ENCODE data around the gene ZBED6. TPM values are rescaled to one million over a fixed set of nuclear protein-coding genes. Genes with fewer than 3 reads are reported as not detected.
"Not testable (repeated sequence)": the region's sequence is repeated elsewhere in the genome, so short reads cannot be mapped to it uniquely, and the experiment has no call there.

The ZBED6 gene
- total RNA-seq, 1 experiment from 2014 or later = 35.6 TPM

DNA sequence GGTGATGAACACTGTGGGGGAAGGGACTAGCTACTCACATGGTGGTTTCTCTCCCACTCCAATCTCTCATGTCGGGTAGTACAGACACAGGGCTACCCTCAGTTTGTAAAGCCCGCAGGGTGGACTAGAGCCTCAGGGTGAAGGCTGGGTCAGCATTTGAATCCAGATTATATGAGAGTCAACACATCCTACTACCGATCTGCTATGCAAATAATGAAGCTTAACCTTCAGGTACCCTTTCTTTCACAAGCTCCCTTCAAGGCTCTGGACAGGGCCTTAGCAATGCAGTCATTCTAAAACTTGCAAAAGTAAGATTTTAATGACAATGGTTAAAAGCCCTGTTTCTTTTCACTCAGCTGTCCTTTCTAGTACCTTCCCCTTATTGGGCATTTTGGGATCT is 5.5 kb upstream of the ZBED6 start:
- CTCF ChIA-PET = interaction anchor here (0.5 kb wide), 1 partner anchor 362 kb away, joined by 3 read pairs; no protein-coding TSS in a partner anchor
- no peaks in the 10 kb centered on the region for H3K27me3 Mint-ChIP-seq (ENCODE audit: unreplicated experiment)
- peaks cover 17% of the 10 kb centered on the region for H3K4me1 Mint-ChIP-seq (ENCODE audit: low read depth, unreplicated experiment)
- H3K9me3 Mint-ChIP-seq (ENCODE audit: low read depth, unreplicated experiment) = no peaks in the 10 kb centered on the region
- BruUV-seq (replicated peaks) = no TSS peak
- no peak overlapping the region for H3K27ac Mint-ChIP-seq (ENCODE audit: unreplicated experiment)
- no peak for DNase-seq
- intact Hi-C loops (cut with micrococcal nuclease; ENCODE audit: unreplicated experiment) = no loop called here
- H3K36me3 Mint-ChIP-seq (ENCODE audit: insufficient read depth, unreplicated experiment) = peaks cover 3% of the 10 kb centered on the region
- H3K4me3 Mint-ChIP-seq (ENCODE audit: low read depth, unreplicated experiment) = no peak overlapping the region
- TF ChIP-seq, protein P1, sequence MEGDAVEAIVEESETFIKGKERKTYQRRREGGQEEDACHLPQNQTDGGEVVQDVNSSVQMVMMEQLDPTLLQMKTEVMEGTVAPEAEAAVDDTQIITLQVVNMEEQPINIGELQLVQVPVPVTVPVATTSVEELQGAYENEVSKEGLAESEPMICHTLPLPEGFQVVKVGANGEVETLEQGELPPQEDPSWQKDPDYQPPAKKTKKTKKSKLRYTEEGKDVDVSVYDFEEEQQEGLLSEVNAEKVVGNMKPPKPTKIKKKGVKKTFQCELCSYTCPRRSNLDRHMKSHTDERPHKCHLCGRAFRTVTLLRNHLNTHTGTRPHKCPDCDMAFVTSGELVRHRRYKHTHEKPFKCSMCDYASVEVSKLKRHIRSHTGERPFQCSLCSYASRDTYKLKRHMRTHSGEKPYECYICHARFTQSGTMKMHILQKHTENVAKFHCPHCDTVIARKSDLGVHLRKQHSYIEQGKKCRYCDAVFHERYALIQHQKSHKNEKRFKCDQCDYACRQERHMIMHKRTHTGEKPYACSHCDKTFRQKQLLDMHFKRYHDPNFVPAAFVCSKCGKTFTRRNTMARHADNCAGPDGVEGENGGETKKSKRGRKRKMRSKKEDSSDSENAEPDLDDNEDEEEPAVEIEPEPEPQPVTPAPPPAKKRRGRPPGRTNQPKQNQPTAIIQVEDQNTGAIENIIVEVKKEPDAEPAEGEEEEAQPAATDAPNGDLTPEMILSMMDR (IDR thresholded peaks at IDR 0.05; ENCODE audit: unreplicated experiment) = no peak

- Mint-ChIP-seq H3K27me3 (ENCODE audit: unreplicated experiment) (no peaks in the 10 kb centered on the region), H3K4me1 (ENCODE audit: low read depth, unreplicated experiment) (peaks cover 17% of the 10 kb centered on the region), H3K36me3 (ENCODE audit: insufficient read depth, unreplicated experiment) (peaks cover 18% of the 10 kb centered on the region), H3K27ac (ENCODE audit: unreplicated experiment) (no peak overlapping the region), H3K9me3 (ENCODE audit: low read depth, unreplicated experiment) (no peaks in the 10 kb centered on the region), H3K4me3 (ENCODE audit: low read depth, unreplicated experiment) (no peak overlapping the region)
- intact Hi-C loops (cut with micrococcal nuclease; ENCODE audit: unreplicated experiment) = no loop called here
- no peak for DNase-seq
- no TSS peak for BruUV-seq (replicated peaks)
- TF ChIP-seq, protein P1 (IDR thresholded peaks at IDR 0.05; ENCODE audit: unreplicated experiment) = no peak
- CTCF ChIA-PET = no interaction called here
Observed at GRCh38 chr1:203791498-203791897, 3.9 kb upstream of the ZBED6 start.

DNA sequence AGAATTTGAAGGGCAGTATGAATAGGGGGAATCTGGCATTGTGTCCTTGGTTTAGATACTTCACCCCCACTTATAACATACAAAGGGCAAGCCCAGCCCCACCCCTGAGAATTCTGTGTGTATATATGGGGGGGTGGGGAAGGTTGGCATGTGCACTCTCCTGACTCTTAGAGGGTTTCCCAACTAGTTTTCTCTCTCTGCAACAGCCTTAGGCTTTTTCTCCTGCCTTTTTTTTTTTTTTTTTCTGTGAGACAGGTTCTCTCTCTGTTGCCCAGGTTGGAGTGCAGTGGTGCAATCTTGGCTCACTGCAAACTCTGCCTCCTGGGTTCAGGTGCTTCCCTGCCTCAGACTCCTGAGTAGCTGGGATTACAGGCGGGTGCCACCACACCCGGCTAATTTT is 2.9 kb upstream of the ZBED6 start:
- Mint-ChIP-seq H3K27ac (ENCODE audit: unreplicated experiment) (no peak overlapping the region), H3K27me3 (ENCODE audit: unreplicated experiment) (no peaks in the 10 kb centered on the region), H3K9me3 (ENCODE audit: low read depth, unreplicated experiment) (peaks cover 2% of the 10 kb centered on the region), H3K4me1 (ENCODE audit: low read depth, unreplicated experiment) (peaks cover 27% of the 10 kb centered on the region), H3K36me3 (ENCODE audit: insufficient read depth, unreplicated experiment) (peaks cover 25% of the 10 kb centered on the region), H3K4me3 (ENCODE audit: low read depth, unreplicated experiment) (no peak overlapping the region)
- BruUV-seq (replicated peaks) = no TSS peak
- CTCF ChIA-PET = interaction anchor here (0.6 kb wide), 2 partner anchors 91 to 122 kb away, joined by 3 to 4 read pairs; no protein-coding TSS in a partner anchor
- TF ChIP-seq, protein P1 (IDR thresholded peaks at IDR 0.05; ENCODE audit: unreplicated experiment) = no peak
- intact Hi-C loops (cut with micrococcal nuclease; ENCODE audit: unreplicated experiment) = no loop called here
- DNase-seq = no peak

DNA sequence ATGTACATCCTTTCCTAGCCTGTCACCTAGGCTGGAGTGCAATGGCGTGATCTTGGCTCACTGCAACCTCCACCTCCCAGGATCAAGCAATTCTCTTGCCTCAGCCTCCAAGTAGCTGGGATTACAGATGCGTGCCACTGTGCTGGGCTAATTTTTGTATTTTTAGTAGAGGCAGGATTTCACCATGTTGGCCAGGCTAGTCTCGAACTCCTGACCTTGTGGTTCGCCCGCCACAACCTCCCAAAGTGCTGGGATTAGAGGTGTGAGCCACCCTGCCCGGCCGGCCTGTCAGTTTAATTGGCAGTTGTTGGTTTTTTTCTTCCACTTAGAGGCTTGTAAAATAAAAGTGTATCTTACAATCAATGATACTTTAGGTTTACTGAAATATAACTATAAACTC is 1.9 kb upstream of the ZBED6 start:
- DNase-seq; H3K27ac Mint-ChIP-seq (ENCODE audit: unreplicated experiment); intact Hi-C loops (cut with micrococcal nuclease; ENCODE audit: unreplicated experiment); H3K9me3 Mint-ChIP-seq (ENCODE audit: low read depth, unreplicated experiment); H3K27me3 Mint-ChIP-seq (ENCODE audit: unreplicated experiment); BruUV-seq (replicated peaks); H3K4me3 Mint-ChIP-seq (ENCODE audit: low read depth, unreplicated experiment): not testable (repeated sequence)
- peaks cover 36% of the 10 kb centered on the region for H3K4me1 Mint-ChIP-seq (ENCODE audit: low read depth, unreplicated experiment)
- peaks cover 34% of the 10 kb centered on the region for H3K36me3 Mint-ChIP-seq (ENCODE audit: insufficient read depth, unreplicated experiment)
- CTCF ChIA-PET = interaction anchor here (0.6 to 1.8 kb wide), 2 partner anchors 20 to 1890 kb away, joined by 4 to 8 read pairs; no protein-coding TSS in a partner anchor

DNA sequence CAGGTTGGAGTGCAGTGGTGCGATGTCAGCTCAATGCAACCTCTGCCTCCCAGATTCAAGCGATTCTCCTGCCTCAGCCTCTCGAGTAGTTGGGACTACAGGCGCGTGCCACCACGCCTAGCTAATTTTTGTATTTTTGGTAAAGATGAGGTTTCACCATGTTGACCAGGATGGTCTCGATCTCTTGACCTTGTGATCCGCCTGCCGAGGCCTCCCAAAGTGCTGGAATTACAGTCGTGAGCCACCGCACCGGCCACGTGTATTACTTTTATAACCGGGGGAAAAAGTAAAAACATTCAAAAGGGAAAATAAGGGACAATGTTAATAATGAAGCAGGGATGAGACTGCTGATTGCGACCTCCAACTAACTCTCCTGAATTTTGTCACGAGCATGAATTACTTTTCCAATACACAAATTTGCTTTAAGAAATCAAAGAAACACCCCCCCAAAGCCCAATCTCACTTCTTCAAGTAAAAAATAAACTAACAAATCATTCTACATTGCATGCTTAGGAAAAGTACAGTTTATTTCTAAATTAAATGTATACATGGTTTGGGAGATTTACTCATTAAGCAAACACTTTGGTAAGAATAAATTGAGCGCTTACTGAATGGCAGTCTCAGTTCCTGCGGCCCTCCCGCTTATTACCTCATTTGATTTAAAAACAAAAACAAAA is 521 bp upstream of the ZBED6 start:
- CTCF ChIA-PET = interaction anchor here (1.8 kb wide), 1 partner anchor 21 kb away, joined by 8 read pairs; no protein-coding TSS in a partner anchor
- peaks cover 41% of the 10 kb centered on the region for H3K36me3 Mint-ChIP-seq (ENCODE audit: insufficient read depth, unreplicated experiment)
- BruUV-seq (replicated peaks) = TSS peak; percentile 72
- H3K4me1 Mint-ChIP-seq (ENCODE audit: low read depth, unreplicated experiment) = peaks cover 24% of the 10 kb centered on the region
- H3K9me3 Mint-ChIP-seq (ENCODE audit: low read depth, unreplicated experiment) = peaks cover 2% of the 10 kb centered on the region
- intact Hi-C loops (cut with micrococcal nuclease; ENCODE audit: unreplicated experiment) = no loop called here
- peak overlapping the region; percentile 95 for H3K4me3 Mint-ChIP-seq (ENCODE audit: low read depth, unreplicated experiment)
- DNase-seq = no peak
- no peaks in the 10 kb centered on the region for H3K27me3 Mint-ChIP-seq (ENCODE audit: unreplicated experiment)
- H3K27ac Mint-ChIP-seq (ENCODE audit: unreplicated experiment) = peak overlapping the region; percentile 99
- TF ChIP-seq, protein P1 (IDR thresholded peaks at IDR 0.05; ENCODE audit: unreplicated experiment) = no peak

All from Calu3 (cell line).